ENCODE results near the gene S100A3.

The S100A3 gene

DNA sequence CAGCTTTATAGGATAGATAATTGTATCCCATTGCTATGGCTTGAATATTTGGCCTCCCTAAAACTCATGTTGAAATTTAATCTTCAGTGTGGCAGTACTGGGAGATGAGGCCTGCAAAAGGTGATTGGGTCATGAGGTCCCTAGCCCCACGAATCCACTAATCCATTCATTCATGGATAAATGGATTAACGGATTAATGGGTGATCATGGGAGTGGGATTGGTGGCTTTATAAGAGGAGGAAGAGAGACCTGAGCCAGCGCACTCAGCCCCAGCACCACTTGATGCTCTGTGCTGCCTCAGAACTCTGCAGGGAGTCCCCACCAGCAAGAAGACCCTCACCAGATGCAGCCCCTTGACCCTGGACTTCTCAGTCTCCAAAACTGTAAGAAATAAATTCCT is 45.3 kb downstream of the S100A3 start:
- in situ Hi-C loops (cut with MboI; ENCODE audit: low sequenced_read_pairs, unreplicated experiment), result no loop called here
- no peak for DNase-seq (ENCODE audit: low spot score)

DNA sequence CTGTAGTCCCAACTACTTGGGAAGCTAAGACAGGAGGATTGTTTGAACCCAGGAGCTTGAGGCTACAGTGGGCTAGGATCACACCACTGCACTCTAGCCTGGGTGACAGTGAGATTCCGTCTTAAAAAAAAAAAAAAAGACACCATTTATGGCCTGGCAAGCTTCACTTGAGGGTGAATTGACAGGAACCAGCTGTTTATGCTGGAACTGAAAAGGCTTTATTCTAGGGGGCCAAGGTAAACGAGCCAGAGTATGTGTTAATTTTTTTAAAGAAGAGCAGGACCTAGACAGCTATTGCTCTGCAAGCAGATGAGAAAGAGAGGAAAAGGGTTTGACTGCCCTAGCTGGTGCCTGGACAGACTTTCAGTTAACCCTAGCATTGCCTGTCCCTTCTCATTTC is 50.3 kb downstream of the S100A3 start:
- TF ChIP-seq, protein P1, sequence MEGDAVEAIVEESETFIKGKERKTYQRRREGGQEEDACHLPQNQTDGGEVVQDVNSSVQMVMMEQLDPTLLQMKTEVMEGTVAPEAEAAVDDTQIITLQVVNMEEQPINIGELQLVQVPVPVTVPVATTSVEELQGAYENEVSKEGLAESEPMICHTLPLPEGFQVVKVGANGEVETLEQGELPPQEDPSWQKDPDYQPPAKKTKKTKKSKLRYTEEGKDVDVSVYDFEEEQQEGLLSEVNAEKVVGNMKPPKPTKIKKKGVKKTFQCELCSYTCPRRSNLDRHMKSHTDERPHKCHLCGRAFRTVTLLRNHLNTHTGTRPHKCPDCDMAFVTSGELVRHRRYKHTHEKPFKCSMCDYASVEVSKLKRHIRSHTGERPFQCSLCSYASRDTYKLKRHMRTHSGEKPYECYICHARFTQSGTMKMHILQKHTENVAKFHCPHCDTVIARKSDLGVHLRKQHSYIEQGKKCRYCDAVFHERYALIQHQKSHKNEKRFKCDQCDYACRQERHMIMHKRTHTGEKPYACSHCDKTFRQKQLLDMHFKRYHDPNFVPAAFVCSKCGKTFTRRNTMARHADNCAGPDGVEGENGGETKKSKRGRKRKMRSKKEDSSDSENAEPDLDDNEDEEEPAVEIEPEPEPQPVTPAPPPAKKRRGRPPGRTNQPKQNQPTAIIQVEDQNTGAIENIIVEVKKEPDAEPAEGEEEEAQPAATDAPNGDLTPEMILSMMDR (IDR thresholded peaks at IDR 0.05; ENCODE audit: borderline replicate concordance, control extremely low read depth, extremely low read depth, insufficient read depth, missing control alignments), result no peak
- in situ Hi-C loops (cut with MboI; ENCODE audit: low sequenced_read_pairs, unreplicated experiment), result no loop called here

More for the DNA sequence above, 45.3 kb downstream of the S100A3 start:
- TF ChIP-seq, protein P1 (IDR thresholded peaks at IDR 0.05; ENCODE audit: borderline replicate concordance, control extremely low read depth, extremely low read depth, insufficient read depth, missing control alignments), result no peak

More for the DNA sequence above, 50.3 kb downstream of the S100A3 start:
- no peak for DNase-seq (ENCODE audit: low spot score)

All from GM13976 (cell line).